ENCODE measurements around the gene CALHM4. TPM values are rescaled to one million over a fixed set of nuclear protein-coding genes. Genes with fewer than 3 reads are reported as not detected.

CALHM4 gene
- total RNA-seq, 1 experiment from 2014 or later = not detected

DNA sequence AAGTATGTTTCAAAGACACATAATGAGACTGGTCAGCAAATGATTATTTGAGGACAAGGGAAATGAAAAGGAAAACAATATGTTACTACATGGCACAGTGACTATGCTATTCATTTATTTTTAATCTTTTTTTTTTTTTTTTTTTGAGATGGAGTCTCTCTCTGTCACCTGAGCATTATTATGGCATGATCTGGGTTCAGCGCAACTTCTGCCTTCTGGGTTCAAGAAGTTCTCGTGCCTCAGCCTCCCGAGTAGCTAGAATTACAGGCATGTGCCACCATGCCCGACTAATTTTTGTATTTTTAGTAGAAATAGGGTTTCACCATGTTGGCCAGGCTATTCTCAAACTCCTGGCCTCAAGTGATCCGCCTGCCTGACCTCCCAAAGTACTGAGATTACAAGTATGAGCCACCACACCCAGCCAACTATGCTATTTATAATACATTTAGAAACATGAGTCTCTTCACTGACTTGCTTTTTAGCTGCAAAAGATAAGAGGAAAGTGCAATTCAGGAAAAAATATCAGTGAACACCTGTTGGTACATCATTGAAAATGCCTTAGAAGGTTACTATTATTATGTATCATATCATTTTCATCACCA lies 3.4 kb downstream of the CALHM4 start:
- Histone ChIP-seq H3K9me3 (replicated peaks) (no peaks in the 10 kb centered on the region), H3K27me3 (replicated peaks) (no peaks in the 10 kb centered on the region), H3K36me3 (no peaks in the 10 kb centered on the region), H3K27ac (peak overlapping the region; percentile 64), H3K4me3 (no peak overlapping the region), H3K4me1 (replicated peaks) (peaks cover 32% of the 10 kb centered on the region)
- no peak for DNase-seq (ENCODE audit: low read depth in 1 of 2, low spot score in 2 of 2)

GRCh38 chr6:116557893-116558292 lies 4.3 kb downstream of the CALHM4 start:
- DNase-seq (ENCODE audit: low read depth in 1 of 2, low spot score in 2 of 2) = peak; percentile 80
- Histone ChIP-seq H3K4me1 (replicated peaks) (peaks cover 32% of the 10 kb centered on the region), H3K9me3 (replicated peaks) (no peaks in the 10 kb centered on the region), H3K4me3 (no peak overlapping the region), H3K27me3 (replicated peaks) (no peaks in the 10 kb centered on the region), H3K36me3 (no peaks in the 10 kb centered on the region), H3K27ac (0 out of 2 replicates have a peak overlapping the region, but pooled peaks have one; percentile 1)

- peaks cover 46% of the 10 kb centered on the region for H3K4me1 ChIP-seq (replicated peaks)
- no peaks in the 10 kb centered on the region for H3K36me3 ChIP-seq
These were observed 6.6 kb downstream of the CALHM4 start for GRCh38 chr6:116560130-116560529.

DNA sequence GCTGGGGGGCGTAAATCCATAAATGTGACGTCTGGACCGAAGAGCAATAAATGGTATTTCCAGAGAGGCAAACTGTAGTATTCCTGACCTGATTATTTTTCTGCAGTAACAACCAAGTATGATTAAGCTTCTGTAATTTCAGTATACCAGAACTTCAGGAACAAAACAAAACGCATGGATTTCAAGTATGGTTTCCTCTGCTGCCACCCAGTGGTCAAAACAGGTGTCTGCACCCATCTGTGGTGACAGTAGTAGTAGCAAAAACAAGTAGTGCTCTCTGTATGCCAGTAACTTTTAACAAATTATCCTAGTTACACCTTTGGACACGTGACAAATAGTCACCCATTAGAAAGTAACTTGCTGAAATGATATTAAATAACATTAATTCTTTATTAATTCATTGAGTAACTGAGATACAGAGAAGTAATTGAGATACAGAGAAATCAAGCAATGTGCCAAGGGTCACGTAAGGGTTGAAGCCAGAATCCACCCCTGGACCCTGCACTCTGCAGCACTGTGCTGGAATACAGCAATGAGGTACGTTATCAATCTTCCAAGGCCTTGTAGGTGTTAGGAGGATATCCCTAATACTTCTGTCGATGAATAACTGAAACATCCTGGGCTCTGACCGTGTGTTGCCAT lies 7.9 kb downstream of the CALHM4 start:
- peak; percentile 60 to 65 for DNase-seq (ENCODE audit: low read depth in 1 of 2, low spot score in 2 of 2)
- Histone ChIP-seq H3K36me3 (no peaks in the 10 kb centered on the region), H3K9me3 (replicated peaks) (no peaks in the 10 kb centered on the region), H3K4me1 (replicated peaks) (peaks cover 34% of the 10 kb centered on the region), H3K27me3 (replicated peaks) (no peaks in the 10 kb centered on the region), H3K27ac (no peak overlapping the region), H3K4me3 (no peak overlapping the region)

More at GRCh38 chr6:116560130-116560529, 6.6 kb downstream of the CALHM4 start:
- Histone ChIP-seq H3K27me3 (replicated peaks) (no peaks in the 10 kb centered on the region), H3K9me3 (replicated peaks) (no peaks in the 10 kb centered on the region), H3K27ac (no peak overlapping the region), H3K4me3 (no peak overlapping the region)
- no peak for DNase-seq (ENCODE audit: low read depth in 1 of 2, low spot score in 2 of 2)

GRCh38 chr6:116562019-116562403 lies 8.5 kb downstream of the CALHM4 start:
- Histone ChIP-seq H3K4me3 (no peak overlapping the region), H3K36me3 (no peaks in the 10 kb centered on the region), H3K27me3 (replicated peaks) (no peaks in the 10 kb centered on the region), H3K9me3 (replicated peaks) (no peaks in the 10 kb centered on the region), H3K4me1 (replicated peaks) (peaks cover 31% of the 10 kb centered on the region), H3K27ac (no peak overlapping the region)
- DNase-seq (ENCODE audit: low read depth in 1 of 2, low spot score in 2 of 2) = no peak

DNA sequence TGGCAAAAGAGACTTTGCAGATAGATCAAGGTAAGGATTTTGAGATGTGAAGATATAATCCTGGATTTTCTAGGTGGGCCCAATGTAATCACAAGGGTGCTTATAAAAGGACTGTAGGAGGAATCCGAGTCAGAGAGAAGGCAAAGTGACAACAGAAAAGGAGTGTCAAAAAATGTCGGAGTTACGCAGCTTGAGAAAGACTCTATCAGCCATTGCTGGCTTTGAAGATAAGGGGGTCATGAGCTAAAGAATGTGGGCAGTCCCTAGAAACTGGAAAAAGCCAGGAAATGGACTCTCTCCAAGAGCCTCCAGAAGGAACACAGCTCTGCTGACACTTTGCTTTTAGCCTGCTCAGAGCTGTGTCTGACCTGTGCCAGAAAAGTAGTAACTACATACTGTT lies 9.1 kb downstream of the CALHM4 start:
- Histone ChIP-seq H3K27ac (no peak overlapping the region), H3K27me3 (replicated peaks) (no peaks in the 10 kb centered on the region), H3K4me1 (replicated peaks) (peaks cover 25% of the 10 kb centered on the region), H3K36me3 (no peaks in the 10 kb centered on the region), H3K4me3 (no peak overlapping the region), H3K9me3 (replicated peaks) (no peaks in the 10 kb centered on the region)
- no peak for DNase-seq (ENCODE audit: low read depth in 1 of 2, low spot score in 2 of 2)

GRCh38 chr6:116563830-116564229 lies 10.3 kb downstream of the CALHM4 start:
- no peak for DNase-seq (ENCODE audit: low read depth in 1 of 2, low spot score in 2 of 2)
- Histone ChIP-seq H3K4me3 (no peak overlapping the region), H3K36me3 (no peaks in the 10 kb centered on the region), H3K27me3 (replicated peaks) (no peaks in the 10 kb centered on the region), H3K9me3 (replicated peaks) (no peaks in the 10 kb centered on the region), H3K27ac (no peak overlapping the region), H3K4me1 (replicated peaks) (peaks cover 14% of the 10 kb centered on the region)

GRCh38 chr6:116564311-116564710 lies 10.8 kb downstream of the CALHM4 start:
- Histone ChIP-seq H3K36me3 (no peaks in the 10 kb centered on the region), H3K27me3 (replicated peaks) (no peaks in the 10 kb centered on the region), H3K9me3 (replicated peaks) (no peaks in the 10 kb centered on the region), H3K27ac (no peak overlapping the region), H3K4me1 (replicated peaks) (peaks cover 14% of the 10 kb centered on the region), H3K4me3 (no peak overlapping the region)
- DNase-seq (ENCODE audit: low read depth in 1 of 2, low spot score in 2 of 2) = peak in 1 of 2 experiments; percentile 16

- no peaks in the 10 kb centered on the region for H3K27me3 ChIP-seq (replicated peaks)
- no peak for DNase-seq (ENCODE audit: low read depth in 1 of 2, low spot score in 2 of 2)
- no peaks in the 10 kb centered on the region for H3K36me3 ChIP-seq
- H3K4me1 ChIP-seq (replicated peaks) = peaks cover 19% of the 10 kb centered on the region
- no peaks in the 10 kb centered on the region for H3K9me3 ChIP-seq (replicated peaks)
- H3K4me3 ChIP-seq = no peak overlapping the region
- no peak overlapping the region for H3K27ac ChIP-seq
These were observed 11.6 kb downstream of the CALHM4 start for GRCh38 chr6:116564921-116565872.

DNA sequence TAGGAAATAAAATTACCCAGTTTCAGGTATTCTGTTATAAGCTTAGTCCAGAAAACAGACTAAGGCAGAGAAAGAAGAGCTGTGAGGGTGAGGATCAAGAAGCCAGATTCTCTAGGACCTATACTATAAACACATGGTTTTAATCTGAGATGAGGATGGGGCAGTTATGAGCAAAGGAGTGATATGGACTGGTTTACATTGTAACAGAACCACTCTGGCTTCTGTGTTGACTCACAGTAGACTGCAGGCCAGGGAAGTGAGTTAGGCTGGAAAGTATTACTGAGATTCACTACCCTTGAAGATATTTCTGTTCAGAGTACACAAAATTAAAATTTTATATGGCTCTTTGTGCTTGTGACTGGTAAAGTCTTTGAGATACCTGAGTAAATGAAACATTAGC lies 14.6 kb downstream of the CALHM4 start:
- peaks cover 3% of the 10 kb centered on the region for H3K36me3 ChIP-seq
- DNase-seq (ENCODE audit: low read depth in 1 of 2, low spot score in 2 of 2) = no peak
- no peak overlapping the region for H3K4me3 ChIP-seq
- no peaks in the 10 kb centered on the region for H3K27me3 ChIP-seq (replicated peaks)
- peaks cover 27% of the 10 kb centered on the region for H3K4me1 ChIP-seq (replicated peaks)
- H3K9me3 ChIP-seq (replicated peaks) = no peaks in the 10 kb centered on the region
- H3K27ac ChIP-seq = no peak overlapping the region

GRCh38 chr6:116568821-116569755 lies 15.5 kb downstream of the CALHM4 start:
- peaks cover 8% of the 10 kb centered on the region for H3K36me3 ChIP-seq
- H3K9me3 ChIP-seq (replicated peaks) = no peaks in the 10 kb centered on the region
- no peak for DNase-seq (ENCODE audit: low read depth in 1 of 2, low spot score in 2 of 2)
- H3K4me1 ChIP-seq (replicated peaks) = peaks cover 24% of the 10 kb centered on the region
- H3K4me3 ChIP-seq = no peak overlapping the region
- H3K27me3 ChIP-seq (replicated peaks) = no peaks in the 10 kb centered on the region
- no peak overlapping the region for H3K27ac ChIP-seq

DNA sequence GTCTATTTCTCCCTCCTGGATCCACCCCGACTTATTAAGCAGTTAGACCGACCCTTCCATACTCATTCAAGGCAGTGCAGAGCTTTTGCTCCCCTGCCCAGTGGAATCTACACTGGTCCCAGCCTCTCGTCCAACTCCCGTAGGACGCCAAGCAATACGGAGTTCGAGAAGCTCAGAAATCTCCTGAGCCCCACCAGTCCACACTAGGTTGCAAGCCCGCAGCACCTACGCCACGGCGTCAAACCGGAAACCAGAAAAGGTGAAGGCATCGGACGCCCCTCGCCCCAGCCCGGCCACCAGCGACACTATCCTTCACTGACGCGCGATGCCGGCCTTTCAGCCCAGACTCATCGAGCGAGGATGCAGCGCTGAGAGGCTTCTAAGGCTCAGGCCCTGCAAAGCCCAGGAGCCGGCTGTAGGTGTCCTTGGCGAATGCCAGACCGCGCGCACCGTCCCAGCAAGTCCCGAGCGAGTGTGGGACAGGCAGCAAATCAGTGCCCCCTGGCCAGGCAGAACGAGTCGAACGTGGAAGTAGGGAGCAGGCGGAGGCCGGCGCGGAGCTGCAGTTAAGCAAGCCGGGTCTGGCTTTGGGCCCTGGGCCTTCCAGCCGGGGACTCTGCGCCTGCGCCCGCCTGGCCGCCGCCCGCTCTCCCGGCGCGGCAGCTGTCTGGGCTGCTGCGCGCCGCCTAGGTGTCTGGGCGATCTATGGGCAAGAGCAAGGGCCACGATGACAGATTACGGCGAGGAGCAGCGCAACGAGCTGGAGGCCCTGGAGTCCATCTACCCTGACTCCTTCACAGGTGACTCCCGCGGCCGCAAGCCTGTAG lies 17.5 kb downstream of the CALHM4 start, which contains the start of gene RWDD1:
RWDD1 (plus strand) TSS at position 649 of the 827 bp plus-strand sequence; CDS start at position 728, 79 bp downstream.
- DNase-seq (ENCODE audit: low read depth in 1 of 2, low spot score in 2 of 2) = peak; percentile 96 to 99
- H3K9me3 ChIP-seq (replicated peaks) = no peaks in the 10 kb centered on the region

More for the DNA sequence above, 17.5 kb downstream of the CALHM4 start, which contains the start of gene RWDD1:
- H3K27ac ChIP-seq = peak within 1 kb of the TSS; percentile 48
- H3K4me1 ChIP-seq (replicated peaks) = peaks cover 13% of the 10 kb centered on the region
- peak within 1 kb of the TSS; percentile 75 for H3K4me3 ChIP-seq
- H3K36me3 ChIP-seq = peaks cover 25% of the 10 kb centered on the region
- no peaks in the 10 kb centered on the region for H3K27me3 ChIP-seq (replicated peaks)
